Endothelial cell of umbilical vein (primary cell): ENCODE results near the gene EIF5A2.
"Not testable (repeated sequence)": the region's sequence is repeated elsewhere in the genome, so short reads cannot be mapped to it uniquely, and the experiment has no call there.

ENCODE experiments used
- EZH2 ChIP-seq: IDR thresholded peaks from 2 replicates; pipeline ENCODE4 v1.6.1; 2012; ENCODE audit warnings: borderline replicate concordance, low read depth, mild to moderate bottlenecking, moderate library complexity, low read length, inconsistent platforms; ENCODE audit not compliant: severe bottlenecking
- FOS ChIP-seq: IDR thresholded peaks from 2 replicates; pipeline ENCODE4 v1.6.1; 2011; ENCODE audit warnings: mild to moderate bottlenecking, low read length, moderate library complexity, borderline replicate concordance; ENCODE audit not compliant: insufficient read depth
- GATA2 ChIP-seq: IDR thresholded peaks from 2 replicates; pipeline ENCODE4 v1.7.0; 2011; ENCODE audit warnings: low read depth, mild to moderate bottlenecking, moderate library complexity, mixed read lengths, low read length; ENCODE audit not compliant: insufficient read length, insufficient read depth
- JUN ChIP-seq: IDR thresholded peaks from 2 replicates; pipeline ENCODE4 v1.6.1; 2011; ENCODE audit warnings: borderline replicate concordance, low read depth; ENCODE audit not compliant: insufficient read length, insufficient read depth
- MYC ChIP-seq: IDR thresholded peaks from one replicate; pipeline ENCODE4 v1.6.1; 2011; ENCODE audit warnings: mild to moderate bottlenecking, low read depth, low read length
- POLR2A ChIP-seq: IDR thresholded peaks from 2 replicates; pipeline ENCODE4 v1.6.1; 2012; ENCODE audit warnings: low read depth, mild to moderate bottlenecking, control low read depth, low read length
- POLR2AphosphoS5 ChIP-seq: IDR thresholded peaks from 2 replicates; pipeline ENCODE4 v1.6.1; 2012; ENCODE audit warnings: low read depth, mild to moderate bottlenecking, control low read depth, low read length, moderate library complexity; ENCODE audit not compliant: insufficient read depth
- TF ChIP-seq, protein P1 (sequence below), 2 donors: IDR thresholded peaks; 1 replicate in 1 of 2; 2 replicates in 1 of 2; pipeline ENCODE4 v1.5.1; 2011; ENCODE audit warnings: low read length in 2 of 2, mild to moderate bottlenecking in 2 of 2, moderate library complexity in 2 of 2, control low read depth in 1 of 2, inconsistent platforms in 1 of 2, low read depth in 1 of 2; ENCODE audit not compliant: insufficient read depth in 1 of 2; ENCODE audit errors: extremely low read depth in 1 of 2
- TF ChIP-seq, protein P2 (sequence below): IDR thresholded peaks from 2 replicates; pipeline ENCODE4 v1.6.1; 2011; ENCODE audit not compliant: insufficient read depth, insufficient read length

DNA sequence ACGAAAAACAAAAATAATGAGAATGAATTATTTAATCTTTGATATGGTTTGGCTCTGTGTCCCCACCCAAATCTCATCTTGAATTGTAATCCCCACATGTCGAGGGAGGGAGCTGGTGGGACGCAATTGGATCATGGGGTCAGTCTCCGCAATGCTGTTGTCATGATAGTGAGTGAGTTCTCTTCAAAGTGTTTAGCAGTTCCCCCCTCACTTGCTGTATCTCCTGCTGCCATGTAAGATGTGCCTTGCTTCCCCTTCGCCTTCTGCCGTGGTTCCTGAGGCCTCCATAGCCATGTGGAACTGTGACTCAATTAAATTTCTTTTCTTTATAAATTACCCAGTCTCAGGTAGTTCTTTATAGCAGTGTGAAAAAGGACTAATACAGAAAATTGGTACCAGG is 12.1 kb downstream of the EIF5A2 start:
- TF ChIP-seq GATA2, POLR2A, POLR2AphosphoS5, EZH2, MYC, JUN, FOS: not testable (repeated sequence)
- TF ChIP-seq, protein P1, sequence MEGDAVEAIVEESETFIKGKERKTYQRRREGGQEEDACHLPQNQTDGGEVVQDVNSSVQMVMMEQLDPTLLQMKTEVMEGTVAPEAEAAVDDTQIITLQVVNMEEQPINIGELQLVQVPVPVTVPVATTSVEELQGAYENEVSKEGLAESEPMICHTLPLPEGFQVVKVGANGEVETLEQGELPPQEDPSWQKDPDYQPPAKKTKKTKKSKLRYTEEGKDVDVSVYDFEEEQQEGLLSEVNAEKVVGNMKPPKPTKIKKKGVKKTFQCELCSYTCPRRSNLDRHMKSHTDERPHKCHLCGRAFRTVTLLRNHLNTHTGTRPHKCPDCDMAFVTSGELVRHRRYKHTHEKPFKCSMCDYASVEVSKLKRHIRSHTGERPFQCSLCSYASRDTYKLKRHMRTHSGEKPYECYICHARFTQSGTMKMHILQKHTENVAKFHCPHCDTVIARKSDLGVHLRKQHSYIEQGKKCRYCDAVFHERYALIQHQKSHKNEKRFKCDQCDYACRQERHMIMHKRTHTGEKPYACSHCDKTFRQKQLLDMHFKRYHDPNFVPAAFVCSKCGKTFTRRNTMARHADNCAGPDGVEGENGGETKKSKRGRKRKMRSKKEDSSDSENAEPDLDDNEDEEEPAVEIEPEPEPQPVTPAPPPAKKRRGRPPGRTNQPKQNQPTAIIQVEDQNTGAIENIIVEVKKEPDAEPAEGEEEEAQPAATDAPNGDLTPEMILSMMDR (IDR thresholded peaks at IDR 0.05; ENCODE audit: extremely low read depth in 1 of 2, insufficient read depth in 1 of 2, low read depth in 1 of 2, low read length in 2 of 2) = not testable (repeated sequence)
- TF ChIP-seq, protein P2, sequence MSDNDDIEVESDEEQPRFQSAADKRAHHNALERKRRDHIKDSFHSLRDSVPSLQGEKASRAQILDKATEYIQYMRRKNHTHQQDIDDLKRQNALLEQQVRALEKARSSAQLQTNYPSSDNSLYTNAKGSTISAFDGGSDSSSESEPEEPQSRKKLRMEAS = not testable (repeated sequence)
